ENCODE data around the gene FPR3.
"Not testable (repeated sequence)": the region's sequence is repeated elsewhere in the genome, so short reads cannot be mapped to it uniquely, and the experiment has no call there.

The FPR3 gene

GRCh38 chr19:51794885-51795490 is at the start of gene FPR3:
Gene FPR3 (plus strand): TSS chr19:51795157. CDS start chr19:51823749, 28,592 bp downstream.
- no peak for DNase-seq (ENCODE audit: low read depth)

GRCh38 chr19:51746731-51747130 is 48.2 kb upstream of the FPR3 start:
- DNase-seq (ENCODE audit: low read depth): no peak

DNA sequence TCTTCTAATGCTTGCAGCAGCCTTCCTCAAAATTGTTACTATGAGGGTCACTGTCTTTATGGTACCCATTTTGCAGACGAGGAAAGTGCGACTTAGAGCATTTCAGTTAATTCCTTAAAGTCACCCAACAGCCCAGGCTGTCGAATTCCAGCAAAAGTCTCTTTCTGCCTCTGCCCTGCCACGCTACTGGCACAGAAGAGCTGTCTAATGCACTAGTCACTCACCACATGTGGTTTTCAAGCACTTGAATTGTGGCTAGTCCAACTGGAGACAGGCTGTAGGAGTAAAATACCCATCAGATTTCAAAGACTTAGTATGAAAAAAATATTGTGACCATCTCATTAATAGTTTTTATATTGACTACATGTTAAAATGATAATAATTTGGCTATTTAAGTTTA is 45.0 kb upstream of the FPR3 start:
- no peak for DNase-seq (ENCODE audit: low read depth)

DNA sequence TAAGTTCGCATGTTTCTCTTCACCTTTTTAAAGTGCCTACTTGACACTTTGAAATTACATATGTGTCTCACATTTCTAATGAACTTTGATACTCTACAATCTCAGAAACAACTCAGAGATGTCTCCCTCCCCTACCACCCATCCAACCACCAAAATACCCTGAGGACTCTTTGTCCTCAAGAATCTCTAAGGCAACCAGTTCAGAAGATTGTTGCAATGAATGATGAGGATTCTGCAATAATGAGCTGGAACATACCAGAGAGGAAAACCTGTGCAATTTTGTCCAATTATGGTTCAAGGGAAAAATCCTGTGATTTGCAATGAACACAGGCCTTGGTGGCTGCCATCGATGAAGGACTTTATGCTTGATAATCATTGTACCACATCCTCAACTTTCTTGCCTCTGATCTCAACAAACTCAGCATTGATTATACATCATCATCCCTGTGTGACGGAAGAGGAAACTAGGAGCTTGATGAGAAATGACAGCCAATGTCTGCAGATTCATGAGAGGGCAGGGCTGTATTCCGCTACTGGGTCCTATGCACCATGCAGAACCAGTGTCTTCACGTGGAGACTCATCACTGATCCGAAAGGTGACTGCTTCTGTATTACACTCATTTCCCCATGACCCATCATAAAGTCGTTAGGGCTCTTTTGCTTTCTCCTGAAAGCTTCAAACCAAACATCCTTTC is 44.4 kb upstream of the FPR3 start:
- no peak for DNase-seq (ENCODE audit: low read depth)

DNA sequence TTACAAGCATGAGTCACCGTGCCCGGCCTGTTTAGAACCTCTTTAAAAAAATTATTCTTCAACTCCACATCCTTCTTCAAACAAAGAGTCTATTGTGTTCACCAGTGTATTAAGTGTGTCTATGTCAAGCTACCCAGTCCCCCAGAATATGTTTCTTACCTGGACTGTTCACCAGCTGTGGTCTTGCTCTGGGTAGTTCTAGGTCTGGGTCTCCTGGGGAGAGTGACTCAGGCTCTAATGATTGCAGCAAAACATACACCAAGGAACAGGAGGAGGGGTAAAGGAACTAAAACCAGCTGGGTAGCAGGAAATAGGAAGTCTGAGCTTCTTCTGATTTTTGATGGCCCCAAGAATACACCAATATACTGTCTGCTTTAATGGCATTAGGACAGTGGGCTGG is 43.3 kb upstream of the FPR3 start, which contains the start of gene FPR1:
Gene FPR1 (minus strand): TSS at position 224 of the 400 bp plus-strand sequence. CDS start 4,884 bp downstream, outside the sequence.
- no peak for DNase-seq (ENCODE audit: low read depth)

DNA sequence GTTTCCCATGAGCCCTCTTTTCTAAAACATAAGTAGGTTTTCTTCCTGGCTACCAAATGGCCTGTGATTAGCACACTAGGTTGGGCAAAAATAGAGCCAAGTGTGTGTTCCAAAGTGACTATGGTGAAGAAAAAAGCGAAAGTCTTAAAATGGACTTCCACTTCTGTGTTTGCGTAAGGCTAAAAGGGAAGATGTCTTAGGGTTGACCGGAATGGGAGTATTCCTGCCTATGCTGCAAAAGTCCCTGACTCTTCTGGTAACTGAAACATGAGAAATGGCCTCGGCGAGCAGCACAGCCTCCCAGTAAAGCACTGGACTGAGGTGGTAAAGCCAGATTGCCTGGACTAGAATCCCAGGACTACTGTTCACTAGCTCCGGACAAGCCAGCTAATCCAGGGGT is 40.8 kb upstream of the FPR3 start:
- no peak for DNase-seq (ENCODE audit: low read depth)

DNA sequence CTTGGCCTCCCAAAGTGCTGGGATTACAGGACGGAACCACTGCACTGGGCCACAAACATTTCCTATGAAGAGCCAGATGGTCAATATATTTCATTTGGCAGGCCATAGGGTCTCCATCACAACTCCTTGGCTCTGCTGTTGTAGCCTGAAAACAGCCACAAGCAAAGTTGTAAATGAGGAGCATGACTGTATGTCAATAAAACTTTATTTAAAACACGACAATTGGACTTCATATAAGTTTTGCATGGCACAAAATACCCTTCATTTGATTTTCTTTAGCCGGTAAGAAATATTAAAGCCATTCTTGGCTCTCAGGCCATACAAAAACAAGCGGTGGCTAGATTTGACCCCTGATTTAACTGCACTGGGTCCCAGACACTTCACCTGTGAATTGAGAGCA is 40.2 kb upstream of the FPR3 start:
- DNase-seq (ENCODE audit: low read depth): no peak

DNA sequence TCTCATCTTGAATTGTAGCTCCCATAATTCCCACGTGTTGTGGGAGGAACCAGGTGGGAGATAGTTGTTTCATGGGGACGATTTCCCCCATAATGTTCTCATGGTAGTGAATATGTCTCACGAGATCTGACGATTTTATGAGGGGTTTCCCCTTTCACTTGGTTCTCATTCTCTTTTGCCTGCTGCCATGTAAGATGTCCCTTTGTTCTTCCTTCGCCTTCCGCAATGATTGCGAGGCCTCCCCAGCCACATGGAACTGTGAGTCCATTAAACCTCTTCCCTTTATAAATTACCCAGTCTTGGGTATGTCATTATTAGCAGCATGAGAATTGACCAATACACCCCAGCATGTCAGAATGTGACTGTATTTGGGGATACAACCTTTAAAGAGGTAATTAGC is 39.4 kb upstream of the FPR3 start:
- DNase-seq (ENCODE audit: low read depth): no peak

- DNase-seq (ENCODE audit: low read depth): no peak
Measured at GRCh38 chr19:51760697-51761356, 34.1 kb upstream of the FPR3 start, which contains the start of gene FPR2. Gene FPR2 (plus strand): TSS chr19:51761180. CDS start chr19:51768659, 7,479 bp downstream.

- no peak for DNase-seq (ENCODE audit: low read depth)
Measured at GRCh38 chr19:51761696-51762095, 33.3 kb upstream of the FPR3 start.

GRCh38 chr19:51765086-51765485 is 29.9 kb upstream of the FPR3 start:
- no peak for DNase-seq (ENCODE audit: low read depth)

GRCh38 chr19:51766461-51766860 is 28.5 kb upstream of the FPR3 start:
- no peak for DNase-seq (ENCODE audit: low read depth)

DNA sequence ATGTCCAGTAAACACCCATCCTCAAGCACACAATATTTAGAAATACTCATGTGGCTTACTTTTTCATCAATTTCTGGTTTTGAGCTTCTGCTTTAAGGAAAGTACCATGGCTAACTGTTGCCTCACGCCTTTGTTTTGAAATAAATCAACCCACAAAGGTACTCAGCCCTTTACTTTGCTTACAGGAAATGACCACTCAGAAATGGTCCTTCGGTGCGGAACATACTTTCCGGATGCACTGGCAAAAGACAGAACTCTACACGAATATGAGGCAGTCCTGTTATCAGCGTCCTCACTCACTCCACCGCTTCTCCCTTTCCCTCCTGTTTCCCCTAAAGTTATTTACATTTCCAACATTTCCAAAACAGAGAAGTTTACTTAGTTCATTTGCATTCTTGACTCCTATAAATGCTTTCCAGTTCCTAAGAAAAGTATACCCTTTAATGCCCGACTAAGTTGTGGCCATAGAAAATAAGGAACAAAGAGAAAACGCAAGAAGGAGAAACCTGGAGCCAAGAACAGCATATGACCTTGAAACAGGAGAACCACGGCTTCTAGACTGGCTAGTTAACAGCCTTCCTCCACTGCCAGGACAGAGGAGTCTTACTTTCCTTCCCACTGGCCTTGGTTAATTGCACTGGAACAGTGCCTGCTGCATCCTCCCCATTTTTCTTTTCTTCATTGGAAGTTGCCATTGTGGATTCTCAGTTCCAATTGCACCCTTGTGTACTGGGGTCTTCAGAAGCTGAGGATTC is 23.4 kb upstream of the FPR3 start:
- no peak for DNase-seq (ENCODE audit: low read depth)

DNA sequence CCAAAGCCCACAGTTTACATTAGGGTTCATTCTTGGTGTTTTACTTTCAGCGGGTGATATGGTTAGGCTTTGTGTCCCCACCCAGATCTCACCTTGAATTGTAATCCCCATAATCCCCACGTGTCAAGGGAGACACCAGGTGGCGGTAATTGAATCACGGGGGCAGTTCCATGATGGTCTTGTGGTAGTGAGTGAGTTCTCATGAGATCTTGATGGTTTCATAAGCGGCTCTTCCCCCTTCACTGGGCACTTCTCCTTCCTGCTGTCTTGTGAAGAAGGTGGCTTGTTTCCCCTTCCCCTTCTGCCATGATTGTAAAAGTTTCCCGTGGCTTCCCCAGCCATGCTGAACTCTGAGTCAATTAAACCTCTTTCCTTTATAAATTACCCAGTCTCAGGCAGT is 22.0 kb upstream of the FPR3 start:
- DNase-seq (ENCODE audit: low read depth): no peak

DNA sequence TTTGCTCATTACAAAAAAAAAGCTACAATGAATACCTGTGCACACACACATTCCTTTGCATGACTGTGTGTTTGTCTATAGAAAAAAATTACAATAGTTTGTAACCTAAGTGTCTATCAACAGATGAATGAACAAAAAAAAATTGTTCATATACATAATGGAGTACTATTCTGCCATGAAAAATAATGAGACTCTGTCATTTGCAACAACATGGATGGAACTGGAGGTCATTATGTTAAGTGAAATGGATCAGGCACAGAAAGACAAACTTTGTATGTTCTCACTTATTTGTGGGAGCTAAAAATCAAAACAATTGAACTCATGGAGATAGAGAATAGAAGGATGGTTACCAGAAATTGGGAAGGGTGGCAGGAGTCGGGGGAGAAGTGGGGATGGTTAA is 18.4 kb upstream of the FPR3 start:
- DNase-seq (ENCODE audit: low read depth): not testable (repeated sequence)

- no peak for DNase-seq (ENCODE audit: low read depth)
Measured at GRCh38 chr19:51777570-51778462, 17.1 kb upstream of the FPR3 start.

DNA sequence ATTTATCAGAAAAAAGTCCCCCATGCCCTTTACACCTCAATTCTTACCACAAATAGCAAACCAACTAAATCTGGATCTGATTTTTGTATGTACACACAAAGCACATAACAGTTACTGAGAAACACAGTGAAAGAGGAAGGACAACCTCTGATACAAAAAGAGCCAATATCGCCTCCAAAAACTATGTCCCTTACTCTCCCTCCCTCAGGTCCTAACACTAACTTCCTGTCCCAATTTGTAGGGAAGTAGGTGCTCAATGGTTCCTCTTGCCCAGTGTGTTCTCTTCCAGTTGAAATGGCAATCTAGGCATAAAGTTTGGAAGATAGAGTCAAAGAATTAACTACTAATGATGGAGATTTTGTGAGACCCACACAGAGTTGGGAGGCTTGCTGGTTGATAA is 15.8 kb upstream of the FPR3 start:
- no peak for DNase-seq (ENCODE audit: low read depth)

- no peak for DNase-seq (ENCODE audit: low read depth)
Measured at GRCh38 chr19:51779703-51780102, 15.3 kb upstream of the FPR3 start.

GRCh38 chr19:51780270-51780669 is 14.7 kb upstream of the FPR3 start:
- DNase-seq (ENCODE audit: low read depth): no peak

- DNase-seq (ENCODE audit: low read depth): no peak
Measured at GRCh38 chr19:51781999-51782398, 13.0 kb upstream of the FPR3 start.

- DNase-seq (ENCODE audit: low read depth): no peak
Measured at GRCh38 chr19:51783372-51783771, 11.6 kb upstream of the FPR3 start.
